IMR-90 (cell line): ENCODE results near the gene CMTR1.

Experiments used
- BHLHE40 ChIP-seq: fragments of 150-350 bp; IDR thresholded peaks from 2 replicates; pipeline ENCODE4 v1.6.1; 2016; ENCODE audit warnings: mild to moderate bottlenecking, low read depth, low read length
- MAZ ChIP-seq: IDR thresholded peaks from 2 replicates; pipeline ENCODE4 v1.6.1; 2012; ENCODE audit warnings: low read depth, mild to moderate bottlenecking, low read length, improper control_type of control experiment, moderate library complexity, borderline replicate concordance
- NFE2L2 ChIP-seq: fragments of 150-350 bp; IDR thresholded peaks from 2 replicates; pipeline ENCODE4 v1.6.1; 2016; ENCODE audit warnings: low read depth, mild to moderate bottlenecking, low read length
- POLR2A ChIP-seq: IDR thresholded peaks from 2 replicates; pipeline ENCODE4 v1.6.1; 2012; ENCODE audit warnings: mild to moderate bottlenecking, low read depth, low read length
- RAD21 ChIP-seq: IDR thresholded peaks from 2 replicates; pipeline ENCODE4 v1.6.1; 2012; ENCODE audit warnings: low read length, improper control_type of control experiment
- RFX5 ChIP-seq: IDR thresholded peaks from 2 replicates; pipeline ENCODE4 v1.8.0; 2012; ENCODE audit warnings: low read depth, mild to moderate bottlenecking, low read length, moderate library complexity
- TF ChIP-seq, protein P1 (sequence below): conservative IDR thresholded peaks from 2 replicates; pipeline ENCODE4 v1.5.1; 2012; ENCODE audit warnings: mild to moderate bottlenecking, low read depth, low read length, improper control_type of control experiment

DNA sequence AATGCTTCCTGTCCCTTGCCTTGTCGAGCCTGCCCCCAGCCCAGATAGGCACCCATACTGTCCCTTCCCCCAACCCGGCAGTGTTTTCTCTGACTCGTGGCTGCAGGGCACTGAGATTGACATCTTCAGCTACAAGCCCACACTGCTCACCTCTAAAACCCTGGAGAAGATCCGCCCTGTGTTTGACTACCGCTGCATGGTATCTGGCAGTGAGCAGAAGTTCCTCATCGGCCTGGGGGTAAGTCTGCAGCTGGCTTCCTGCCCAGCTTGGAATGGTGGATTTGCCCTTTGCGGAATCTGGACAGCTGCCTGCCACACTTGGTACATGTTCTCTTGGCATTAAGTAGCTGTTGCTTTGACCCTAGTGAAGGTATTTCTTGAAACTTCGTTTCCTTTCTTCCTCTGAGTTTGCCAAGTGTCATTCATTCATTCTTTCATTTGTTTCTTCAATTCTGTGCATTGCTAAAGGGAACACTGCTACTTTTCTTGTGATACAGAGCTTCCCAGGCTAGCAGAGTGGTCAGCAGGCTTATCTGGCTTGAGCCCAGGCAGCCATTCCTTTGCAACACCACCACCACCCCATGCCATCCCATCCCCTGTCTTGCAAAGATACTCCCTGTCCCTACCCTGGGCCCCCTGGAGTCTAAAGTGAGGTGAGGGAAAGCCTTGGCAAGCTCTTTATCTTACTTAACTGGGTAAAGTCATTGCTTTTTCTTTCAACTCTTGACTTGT lies 40.5 kb downstream of the CMTR1 start:
- TF ChIP-seq RFX5 (no peak), RAD21 (no peak), NFE2L2 (no peak), POLR2A (no peak), BHLHE40 (no peak), MAZ (no peak)
- TF ChIP-seq, protein P1, sequence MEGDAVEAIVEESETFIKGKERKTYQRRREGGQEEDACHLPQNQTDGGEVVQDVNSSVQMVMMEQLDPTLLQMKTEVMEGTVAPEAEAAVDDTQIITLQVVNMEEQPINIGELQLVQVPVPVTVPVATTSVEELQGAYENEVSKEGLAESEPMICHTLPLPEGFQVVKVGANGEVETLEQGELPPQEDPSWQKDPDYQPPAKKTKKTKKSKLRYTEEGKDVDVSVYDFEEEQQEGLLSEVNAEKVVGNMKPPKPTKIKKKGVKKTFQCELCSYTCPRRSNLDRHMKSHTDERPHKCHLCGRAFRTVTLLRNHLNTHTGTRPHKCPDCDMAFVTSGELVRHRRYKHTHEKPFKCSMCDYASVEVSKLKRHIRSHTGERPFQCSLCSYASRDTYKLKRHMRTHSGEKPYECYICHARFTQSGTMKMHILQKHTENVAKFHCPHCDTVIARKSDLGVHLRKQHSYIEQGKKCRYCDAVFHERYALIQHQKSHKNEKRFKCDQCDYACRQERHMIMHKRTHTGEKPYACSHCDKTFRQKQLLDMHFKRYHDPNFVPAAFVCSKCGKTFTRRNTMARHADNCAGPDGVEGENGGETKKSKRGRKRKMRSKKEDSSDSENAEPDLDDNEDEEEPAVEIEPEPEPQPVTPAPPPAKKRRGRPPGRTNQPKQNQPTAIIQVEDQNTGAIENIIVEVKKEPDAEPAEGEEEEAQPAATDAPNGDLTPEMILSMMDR, result no peak
